NT2/D1 (cell line): ENCODE data around the gene ARIH1.

Experiments used
- DNase-seq: peaks from one replicate; pipeline ENCODE4 v3.0.0-alpha.2; 2011; ENCODE audit warnings: low read depth, low spot score
- H3K27me3 ChIP-seq: 2 replicates; pipeline ENCODE4 v1.6.0; 2011; ENCODE audit warnings: mild to moderate bottlenecking; ENCODE audit not compliant: insufficient read length, insufficient read depth
- H3K36me3 ChIP-seq: 2 replicates; pipeline ENCODE4 v1.6.1; 2011; ENCODE audit warnings: mild to moderate bottlenecking, low read length, mixed read lengths; ENCODE audit not compliant: insufficient read depth, insufficient read length
- H3K4me1 ChIP-seq: 2 replicates; pipeline ENCODE4 v1.5.1; 2011; ENCODE audit not compliant: insufficient read depth, insufficient read length
- H3K4me3 ChIP-seq: 2 replicates; pipeline ENCODE4 v1.5.1; 2011; ENCODE audit warnings: low read depth; ENCODE audit not compliant: insufficient read length
- H3K9ac ChIP-seq: 2 replicates; pipeline ENCODE4 v1.6.0; 2011; ENCODE audit warnings: low read depth; ENCODE audit not compliant: insufficient read length
- H3K9me3 ChIP-seq: 2 replicates; pipeline ENCODE4 v1.5.1; 2011; ENCODE audit warnings: mild to moderate bottlenecking, low read length; ENCODE audit not compliant: insufficient read depth
- SUZ12 ChIP-seq: IDR thresholded peaks from 2 replicates; pipeline ENCODE4 v1.6.1; 2011; ENCODE audit not compliant: insufficient read length, insufficient read depth; ENCODE audit errors: extremely low read depth
- YY1 ChIP-seq: IDR thresholded peaks from 2 replicates; pipeline ENCODE4 v1.6.1; 2011; ENCODE audit not compliant: insufficient read length, insufficient read depth
- ZNF274 ChIP-seq: IDR thresholded peaks from 2 replicates; pipeline ENCODE4 v1.6.1; 2011; ENCODE audit warnings: mild to moderate bottlenecking, low read depth, low read length

The ARIH1 gene

GRCh38 chr15:72456684-72457083 lies 17.4 kb upstream of the ARIH1 start:
- H3K36me3 ChIP-seq, result no peaks in the 10 kb centered on the region
- H3K4me3 ChIP-seq, result no peak overlapping the region
- no peak for DNase-seq
- H3K9me3 ChIP-seq, result no peaks in the 10 kb centered on the region
- H3K4me1 ChIP-seq, result no peaks in the 10 kb centered on the region
- no peak for TF ChIP-seq ZNF274
- TF ChIP-seq SUZ12, result no peak
- no peak for TF ChIP-seq YY1
- no peak overlapping the region for H3K9ac ChIP-seq
- H3K27me3 ChIP-seq, result no peaks in the 10 kb centered on the region

- H3K9me3 ChIP-seq, result no peaks in the 10 kb centered on the region
- no peaks in the 10 kb centered on the region for H3K4me1 ChIP-seq
- DNase-seq, result no peak
- H3K4me3 ChIP-seq, result no peak overlapping the region
- TF ChIP-seq SUZ12 (no peak), YY1 (no peak), ZNF274 (no peak)
- no peaks in the 10 kb centered on the region for H3K27me3 ChIP-seq
- H3K9ac ChIP-seq, result no peak overlapping the region
- no peaks in the 10 kb centered on the region for H3K36me3 ChIP-seq
Observed at GRCh38 chr15:72460402-72460801, 13.7 kb upstream of the ARIH1 start.

GRCh38 chr15:72463702-72464101 lies 10.4 kb upstream of the ARIH1 start:
- DNase-seq, result no peak
- no peak overlapping the region for H3K4me3 ChIP-seq
- H3K27me3 ChIP-seq, result no peaks in the 10 kb centered on the region
- H3K36me3 ChIP-seq, result no peaks in the 10 kb centered on the region
- H3K9ac ChIP-seq, result no peak overlapping the region
- no peaks in the 10 kb centered on the region for H3K4me1 ChIP-seq
- TF ChIP-seq YY1 (no peak), SUZ12 (no peak), ZNF274 (no peak)
- no peaks in the 10 kb centered on the region for H3K9me3 ChIP-seq

- no peaks in the 10 kb centered on the region for H3K4me1 ChIP-seq
- no peak for TF ChIP-seq ZNF274
- no peak for TF ChIP-seq SUZ12
- TF ChIP-seq YY1, result no peak
- H3K9me3 ChIP-seq, result no peaks in the 10 kb centered on the region
- H3K9ac ChIP-seq, result no peak overlapping the region
- H3K36me3 ChIP-seq, result no peaks in the 10 kb centered on the region
- no peak for DNase-seq
- H3K27me3 ChIP-seq, result no peaks in the 10 kb centered on the region
- H3K4me3 ChIP-seq, result no peak overlapping the region
Observed at GRCh38 chr15:72464251-72464650, 9.9 kb upstream of the ARIH1 start.

- no peaks in the 10 kb centered on the region for H3K27me3 ChIP-seq
- peaks cover 9% of the 10 kb centered on the region for H3K36me3 ChIP-seq
- no peak overlapping the region for H3K9ac ChIP-seq
- H3K4me3 ChIP-seq, result no peak overlapping the region
- peaks cover under 1% of the 10 kb centered on the region for H3K4me1 ChIP-seq
- no peak for DNase-seq
- H3K9me3 ChIP-seq, result no peaks in the 10 kb centered on the region
- TF ChIP-seq ZNF274, result no peak
- TF ChIP-seq YY1, result no peak
- no peak for TF ChIP-seq SUZ12
Observed at GRCh38 chr15:72468103-72468502, 6.0 kb upstream of the ARIH1 start.

GRCh38 chr15:72472992-72473610 lies 1.0 kb upstream of the ARIH1 start:
- H3K4me1 ChIP-seq, result peaks cover 2% of the 10 kb centered on the region
- no peak for TF ChIP-seq SUZ12
- no peak for TF ChIP-seq ZNF274
- TF ChIP-seq YY1, result no peak
- peak overlapping the region; percentile 97 for H3K4me3 ChIP-seq
- no peaks in the 10 kb centered on the region for H3K27me3 ChIP-seq
- H3K9me3 ChIP-seq, result no peaks in the 10 kb centered on the region
- H3K9ac ChIP-seq, result peak overlapping the region; percentile 100
- DNase-seq, result peak; percentile 2
- H3K36me3 ChIP-seq, result peaks cover 39% of the 10 kb centered on the region

- no peaks in the 10 kb centered on the region for H3K9me3 ChIP-seq
- DNase-seq, result no peak
- TF ChIP-seq YY1 (no peak), SUZ12 (no peak), ZNF274 (no peak)
- peak overlapping the region; percentile 100 for H3K9ac ChIP-seq
- H3K27me3 ChIP-seq, result no peaks in the 10 kb centered on the region
- H3K4me1 ChIP-seq, result peaks cover 2% of the 10 kb centered on the region
- peak overlapping the region; percentile 97 for H3K4me3 ChIP-seq
- H3K36me3 ChIP-seq, result peaks cover 53% of the 10 kb centered on the region
Observed at GRCh38 chr15:72474466-72474911, 359 bp downstream of the ARIH1 start.
